AG04450 (cell line): ENCODE measurements around the gene IFNA5. TPM values are rescaled to one million over a fixed set of nuclear protein-coding genes. Genes with fewer than 3 reads are reported as not detected.

ENCODE experiments used
- CTCF ChIA-PET: fragments of 300-600, 350-600 bp; formaldehyde crosslinking; extraction: SDS; loops from one replicate; lab custom pipeline; 2022; ENCODE audit warnings: antibody characterized with exemption, inconsistent platforms; lab: Charles Lee
- POLR2A ChIA-PET: fragments of 350-600 bp; formaldehyde crosslinking; extraction: SDS; loops from one replicate; lab custom pipeline; 2021; ENCODE audit warnings: antibody characterized with exemption, inconsistent platforms; lab: Yijun Ruan, JAX
- DNase-seq: peaks from one replicate; pipeline ENCODE4 v3.0.0-alpha.2; 2011; ENCODE audit warnings: low read depth, low spot score
- H3K27ac ChIP-seq: one replicate; pipeline ENCODE4 v1.5.1; 2012; ENCODE audit warnings: low read depth, low read length, control low read depth
- H3K27me3 ChIP-seq: one replicate; pipeline ENCODE4 v1.6.0; 2012; ENCODE audit warnings: low read length; ENCODE audit not compliant: control insufficient read depth, insufficient read depth
- H3K4me3 ChIP-seq: 2 replicates; pipeline ENCODE4 v1.5.1; 2011; ENCODE audit warnings: mild to moderate bottlenecking, low read depth, low read length, control low read depth
- H3K9me3 ChIP-seq: 2 replicates; pipeline ENCODE4 v1.5.1; 2012; ENCODE audit warnings: low read length; ENCODE audit not compliant: control insufficient read depth, insufficient read depth
- CTCF ChIP-seq: IDR thresholded peaks from 2 replicates; pipeline ENCODE4 v1.5.1; 2011; ENCODE audit warnings: low read depth, low read length, control low read depth, inconsistent platforms
- polyA plus RNA-seq: library from polyadenylated mRNA; depleted of rRNA; stranded (reverse); fragments of >200 nt; gene quantifications from 2 replicates; pipeline ENCODE4 v1.2.3, GENCODE V29; 2011

IFNA5 gene
- polyA plus RNA-seq, 1 experiment: not detected

- ChIA-PET POLR2A (no interaction called here), CTCF (interaction anchor here (1.5 to 5.0 kb wide), 3 partner anchors 10 to 118 kb away, joined by 3 to 26 read pairs (median 25); no protein-coding TSS in a partner anchor)
- TF ChIP-seq CTCF: no peak
- H3K27me3 ChIP-seq: peaks cover 5% of the 10 kb centered on the region
- H3K9me3 ChIP-seq: no peaks in the 10 kb centered on the region
- no peak overlapping the region for H3K4me3 ChIP-seq
- no peak for DNase-seq
- H3K27ac ChIP-seq: no peak overlapping the region
Measured at GRCh38 chr9:21316032-21316842, 11.1 kb upstream of the IFNA5 start.

GRCh38 chr9:21314152-21314551 is 9.0 kb upstream of the IFNA5 start:
- no peak overlapping the region for H3K4me3 ChIP-seq
- CTCF ChIA-PET: interaction anchor here (0.8 to 5.0 kb wide), 3 partner anchors 12 to 152 kb away, joined by 3 to 25 read pairs (median 7); no protein-coding TSS in a partner anchor
- POLR2A ChIA-PET: no interaction called here
- TF ChIP-seq CTCF: no peak
- no peaks in the 10 kb centered on the region for H3K9me3 ChIP-seq
- no peak overlapping the region for H3K27ac ChIP-seq
- no peak for DNase-seq
- peaks cover 5% of the 10 kb centered on the region for H3K27me3 ChIP-seq

GRCh38 chr9:21311889-21312288 is 6.8 kb upstream of the IFNA5 start:
- H3K9me3 ChIP-seq: no peaks in the 10 kb centered on the region
- ChIA-PET CTCF (interaction anchor here (1.7 kb wide), 1 partner anchor 14 kb away, joined by 5 read pairs; no protein-coding TSS in a partner anchor), POLR2A (no interaction called here)
- no peak for DNase-seq
- no peak overlapping the region for H3K4me3 ChIP-seq
- H3K27me3 ChIP-seq: peaks cover 5% of the 10 kb centered on the region
- no peak overlapping the region for H3K27ac ChIP-seq
- no peak for TF ChIP-seq CTCF

- TF ChIP-seq CTCF: no peak
- Histone ChIP-seq H3K9me3 (no peaks in the 10 kb centered on the region), H3K27me3 (peaks cover 3% of the 10 kb centered on the region), H3K27ac (no peak overlapping the region), H3K4me3 (no peak overlapping the region)
- ChIA-PET POLR2A (no interaction called here), CTCF (interaction anchor here (1.0 kb wide), 1 partner anchor 30 kb away, joined by 3 read pairs; no protein-coding TSS in a partner anchor)
- no peak for DNase-seq
Measured at GRCh38 chr9:21295992-21296391, 9.1 kb downstream of the IFNA5 start.
